LoVo (cell line): Measurements from ENCODE around the gene HNRNPC.
"Not testable (repeated sequence)": the region's sequence is repeated elsewhere in the genome, so short reads cannot be mapped to it uniquely, and the experiment has no call there.

Source experiments
- DNase-seq: peaks from one replicate; pipeline ENCODE4 v3.0.0-alpha.2; 2016; ENCODE audit warnings: low spot score

The HNRNPC gene

GRCh38 chr14:21191809-21192446 lies 77.3 kb downstream of the HNRNPC start:
- DNase-seq, result peak; percentile 54

GRCh38 chr14:21191261-21191808 lies 77.9 kb downstream of the HNRNPC start:
- no peak for DNase-seq

GRCh38 chr14:21185491-21185890 lies 83.8 kb downstream of the HNRNPC start:
- no peak for DNase-seq

GRCh38 chr14:21184254-21184653 lies 85.0 kb downstream of the HNRNPC start:
- DNase-seq, result no peak

GRCh38 chr14:21182166-21182565 lies 87.1 kb downstream of the HNRNPC start:
- DNase-seq, result no peak

GRCh38 chr14:21171128-21171527 lies 98.1 kb downstream of the HNRNPC start:
- no peak for DNase-seq

- DNase-seq, result no peak
These were observed 99.7 kb downstream of the HNRNPC start for GRCh38 chr14:21169573-21169972.

- DNase-seq, result no peak
These were observed 101.2 kb downstream of the HNRNPC start for GRCh38 chr14:21168055-21168454.

GRCh38 chr14:21165670-21166069 lies 103.6 kb downstream of the HNRNPC start:
- not testable (repeated sequence) for DNase-seq

GRCh38 chr14:21165002-21165605 lies 104.1 kb downstream of the HNRNPC start:
- not testable (repeated sequence) for DNase-seq

GRCh38 chr14:21163871-21164291 lies 105.4 kb downstream of the HNRNPC start:
- no peak for DNase-seq

GRCh38 chr14:21162081-21162480 lies 107.2 kb downstream of the HNRNPC start:
- DNase-seq, result no peak

GRCh38 chr14:21160061-21160610 lies 109.1 kb downstream of the HNRNPC start:
- DNase-seq, result no peak
